ENCODE data around the gene CCDC178. TPM values are rescaled to one million over a fixed set of nuclear protein-coding genes. Genes with fewer than 3 reads are reported as not detected.

CCDC178 gene
- total and polyA plus RNA-seq, 2 of the 4 experiments (the other 2 are of a cell fraction): not detected

GRCh38 chr18:32919799-32920198 lies 520.7 kb downstream of the CCDC178 start:
- intact Hi-C loops (cut with micrococcal nuclease): no loop called here
- ATAC-seq (ENCODE audit: low read depth) (no peak), DNase-seq (no peak)
- dilution Hi-C loops (cut with HindIII; ENCODE audit: low sequenced_read_pairs, unreplicated experiment): no loop called here
- Histone ChIP-seq H3K79me1 (ENCODE audit: low read depth in 1 of 2, low read length in 2 of 2) (no peaks in the 10 kb centered on the region), H3K9me3 (ENCODE audit: control insufficient read depth, insufficient read depth, low read length) (no peaks in the 10 kb centered on the region), H3K27me3 (ENCODE audit: control insufficient read depth, insufficient read depth, low read length) (no peaks in the 10 kb centered on the region), H4K8ac (ENCODE audit: low read depth in 2 of 2, low read length in 2 of 2) (no peak overlapping the region), H2BK120ac (ENCODE audit: low read depth, low read length) (no peak overlapping the region), H2AK5ac (ENCODE audit: low read depth, low read length) (no peak overlapping the region), H3K4ac (ENCODE audit: low read depth, low read length) (no peak overlapping the region), H4K20me1 (ENCODE audit: insufficient read depth, low read length) (no peaks in the 10 kb centered on the region), H2AK9ac (replicated peaks; ENCODE audit: low read depth, low read length, poor library complexity) (no peak overlapping the region), H3K27ac (ENCODE audit: insufficient read depth, low read length) (no peak overlapping the region), H3K18ac (ENCODE audit: low read depth, low read length) (no peak overlapping the region), H3K14ac (replicated peaks; ENCODE audit: low read depth, low read length) (no peak overlapping the region), H4K5ac (ENCODE audit: low read depth, low read length) (no peak overlapping the region), H3K9me1 (ENCODE audit: insufficient read depth, low read length) (no peaks in the 10 kb centered on the region), H3K9ac (ENCODE audit: low read depth, low read length) (no peak overlapping the region), H3K4me3 (ENCODE audit: insufficient read depth, low read depth, low read length) (no peak overlapping the region), H2AFZ (replicated peaks; ENCODE audit: low read length, poor library complexity) (no peak overlapping the region), H3K36me3 (ENCODE audit: control insufficient read depth, insufficient read depth, low read length) (no peaks in the 10 kb centered on the region), H2BK5ac (ENCODE audit: low read depth, low read length, poor library complexity, severe bottlenecking) (no peak overlapping the region), H2BK15ac (ENCODE audit: low read depth, low read length) (no peak overlapping the region), H3K23ac (ENCODE audit: low read depth, low read length) (no peak overlapping the region), H3K4me1 (ENCODE audit: control insufficient read depth, insufficient read depth, low read length) (peaks cover 1% of the 10 kb centered on the region; the same call in 1 of the 2 replicates), H2BK20ac (ENCODE audit: low read depth, low read length) (no peak overlapping the region), H4K91ac (ENCODE audit: insufficient read depth, low read depth, low read length) (no peak overlapping the region), H3K56ac (ENCODE audit: extremely low read depth, insufficient read depth, low read length) (no peak overlapping the region), H3K4me2 (ENCODE audit: low read depth, low read length) (no peak overlapping the region)
- ChIA-PET CTCF (no interaction called here), POLR2A (ENCODE audit: unreplicated experiment) (no interaction called here)
- BruUV-seq (replicated peaks): no TSS peak
- TF ChIP-seq RAD21 (IDR thresholded peaks at IDR 0.05; ENCODE audit: low read length) (no peak), SMC3 (IDR thresholded peaks at IDR 0.05; ENCODE audit: low read depth, low read length) (no peak), CTCF (conservative IDR thresholded peaks at IDR 0.05; ENCODE audit: low read depth, low read length) (peak; percentile 15; the same call in 1 of the 2 replicates), MAZ (IDR thresholded peaks at IDR 0.05; ENCODE audit: borderline replicate concordance, low read depth, low read length) (no peak), POLR2A (IDR thresholded peaks at IDR 0.05; ENCODE audit: low read depth, low read length) (no peak)
- no CpG with 5 or more reads among the region's 2 CpGs for WGBS, 2 experiments (ENCODE audit: extremely low coverage in 2 of 2, insufficient read length in 1 of 2)
- in situ Hi-C loops (cut with MboI; ENCODE audit: low sequenced_read_pairs): no loop called here
